Progenitor cell of endocrine pancreas (in vitro differentiated cells): ENCODE results near the gene C13orf46. TPM values are rescaled to one million over a fixed set of nuclear protein-coding genes. Genes with fewer than 3 reads are reported as not detected.

ENCODE experiments used
- DNase-seq: peaks from one replicate; pipeline ENCODE4 v3.0.0; 2021; ENCODE audit warnings: low spot score; ENCODE audit not compliant: unreplicated experiment
- H3K27ac Mint-ChIP-seq: 2 replicates; pipeline ENCODE4 v1.8.0; 2021; ENCODE audit warnings: mild to moderate bottlenecking, moderate library complexity, mixed read lengths
- H3K27me3 Mint-ChIP-seq: 2 replicates; pipeline ENCODE4 v1.8.0; 2021; ENCODE audit warnings: mixed read lengths
- H3K36me3 Mint-ChIP-seq: 2 replicates; pipeline ENCODE4 v1.8.0; 2022; ENCODE audit warnings: mixed read lengths; ENCODE audit not compliant: insufficient read depth
- H3K4me1 Mint-ChIP-seq: 2 replicates; pipeline ENCODE4 v1.8.0; 2021; ENCODE audit warnings: low read depth, mixed read lengths
- H3K4me3 Mint-ChIP-seq: 2 replicates; pipeline ENCODE4 v1.8.0; 2021; ENCODE audit warnings: low read depth, mild to moderate bottlenecking, moderate library complexity, mixed read lengths
- H3K9me3 Mint-ChIP-seq: 2 replicates; pipeline ENCODE4 v1.8.0; 2021; ENCODE audit warnings: low read depth, mixed read lengths
- CTCF ChIP-seq: fragments of 200-600 bp; sonication (generic); IDR thresholded peaks from one replicate; pipeline ENCODE4 v1.5.0; 2021; ENCODE audit warnings: antibody characterized with exemption, mild to moderate bottlenecking; ENCODE audit not compliant: unreplicated experiment
- total RNA-seq: library from RNA; stranded (reverse); gene quantifications from 2 replicates; pipeline ENCODE4 v1.2.1, GENCODE V29; 2021

The C13orf46 gene
- total RNA-seq, 1 donor from 2014 or later: 0.17 TPM

- TF ChIP-seq CTCF: no peak
- Mint-ChIP-seq H3K4me1 (no peaks in the 10 kb centered on the region), H3K27ac (no peak overlapping the region), H3K9me3 (no peaks in the 10 kb centered on the region), H3K27me3 (no peaks in the 10 kb centered on the region), H3K36me3 (no peaks in the 10 kb centered on the region), H3K4me3 (no peak overlapping the region)
- DNase-seq: no peak
Observed at GRCh38 chr13:114002771-114003321, 29.0 kb upstream of the C13orf46 start.

GRCh38 chr13:114002009-114002544 is 28.2 kb upstream of the C13orf46 start:
- H3K9me3 Mint-ChIP-seq: no peaks in the 10 kb centered on the region
- no peaks in the 10 kb centered on the region for H3K4me1 Mint-ChIP-seq
- no peak for DNase-seq
- H3K27me3 Mint-ChIP-seq: no peaks in the 10 kb centered on the region
- TF ChIP-seq CTCF: no peak
- H3K36me3 Mint-ChIP-seq: no peaks in the 10 kb centered on the region
- H3K27ac Mint-ChIP-seq: no peak overlapping the region
- no peak overlapping the region for H3K4me3 Mint-ChIP-seq

- H3K4me3 Mint-ChIP-seq: no peak overlapping the region
- H3K4me1 Mint-ChIP-seq: no peaks in the 10 kb centered on the region
- TF ChIP-seq CTCF: no peak
- no peaks in the 10 kb centered on the region for H3K27me3 Mint-ChIP-seq
- H3K36me3 Mint-ChIP-seq: no peaks in the 10 kb centered on the region
- no peak for DNase-seq
- H3K9me3 Mint-ChIP-seq: no peaks in the 10 kb centered on the region
- H3K27ac Mint-ChIP-seq: no peak overlapping the region
Observed at GRCh38 chr13:114001331-114002008, 27.6 kb upstream of the C13orf46 start.

GRCh38 chr13:114000151-114001040 is 26.5 kb upstream of the C13orf46 start:
- Mint-ChIP-seq H3K9me3 (no peaks in the 10 kb centered on the region), H3K27ac (no peak overlapping the region), H3K36me3 (no peaks in the 10 kb centered on the region)

More at GRCh38 chr13:114000151-114001040, 26.5 kb upstream of the C13orf46 start:
- no peak for DNase-seq
- no peaks in the 10 kb centered on the region for H3K27me3 Mint-ChIP-seq
- H3K4me3 Mint-ChIP-seq: no peak overlapping the region
- no peak for TF ChIP-seq CTCF
- no peaks in the 10 kb centered on the region for H3K4me1 Mint-ChIP-seq
